GM19468 (cell line): ENCODE data around the gene MON1A.

Experiments used
- ATAC-seq: cut with Tn5 transposase; IDR thresholded peaks from one replicate; pipeline ENCODE4 v1.9.1; 2021; ENCODE audit warnings: mild to moderate bottlenecking, moderate library complexity, moderate number of reproducible peaks; ENCODE audit not compliant: unreplicated experiment; ENCODE audit errors: extremely low read depth

MON1A gene

GRCh38 chr3:49859576-49860305 lies 69.9 kb downstream of the MON1A start:
- no peak for ATAC-seq
